Right forelimb (tissue), 1 donor: ENCODE results near the gene SERPINB7.

Experiments used
- DNase-seq: peaks from one replicate; pipeline ENCODE4 v3.0.0-alpha.2; 2018

The SERPINB7 gene

DNA sequence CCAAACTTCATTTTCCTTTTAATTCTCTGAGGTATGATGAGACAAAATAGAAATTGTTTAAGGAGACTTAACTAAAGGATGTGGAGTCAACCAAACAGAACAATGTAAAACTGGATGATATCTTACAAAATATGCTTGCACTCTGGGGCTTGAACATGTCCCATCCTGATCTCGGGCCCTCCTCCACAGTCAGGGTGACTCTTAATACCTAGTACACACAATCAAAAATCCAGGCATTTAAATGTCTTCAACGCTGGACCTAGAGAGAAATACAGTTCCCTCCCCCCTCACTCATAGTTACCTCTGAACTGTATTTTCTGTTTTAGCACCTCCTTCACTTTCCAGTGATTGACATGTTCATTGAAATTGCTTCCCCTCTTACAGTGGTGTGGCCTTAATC is 75.4 kb downstream of the SERPINB7 start:
- DNase-seq = no peak
